ENCODE measurements around the gene ITGBL1. TPM values are rescaled to one million over a fixed set of nuclear protein-coding genes. Genes with fewer than 3 reads are reported as not detected.

Gene ITGBL1
- total RNA-seq, 3 donors from 2014 or later (not counting 1 experiment from before 2014, with no cell fraction given), result not detected

- DNase-seq, result no peak
- intact Hi-C loops (cut with micrococcal nuclease), result no loop called here
- Histone ChIP-seq H3K36me3 (ENCODE audit: control insufficient read depth, insufficient read depth, low read length) (no peaks in the 10 kb centered on the region), H3K4me3 (ENCODE audit: low read length) (no peak overlapping the region), H3K9me3 (ENCODE audit: control insufficient read depth, insufficient read depth, low read length) (no peaks in the 10 kb centered on the region), H3K27me3 (ENCODE audit: control insufficient read depth, insufficient read depth, low read length) (no peaks in the 10 kb centered on the region), H3K4me1 (ENCODE audit: control insufficient read depth, insufficient read depth, low read length) (no peaks in the 10 kb centered on the region), H3K27ac (ENCODE audit: low read length) (no peak overlapping the region)
- 88% methylated on average over 1 of the region's 2 CpGs for WGBS (ENCODE audit: insufficient coverage)
- Mint-ChIP-seq H3K4me3 (no peak overlapping the region), H3K27ac (no peak overlapping the region), H3K27me3 (ENCODE audit: low read depth in 2 of 2) (peaks cover 3 to 27% of the 10 kb centered on the region in 2 donors), H3K4me1 (no peaks in the 10 kb centered on the region), H3K9me3 (no peaks in the 10 kb centered on the region), H3K36me3 (no peaks in the 10 kb centered on the region)
- TF ChIP-seq CTCF (IDR thresholded peaks at IDR 0.05), result no peak
- no peak for ATAC-seq
Observed at GRCh38 chr13:101634142-101634541, 181.7 kb downstream of the ITGBL1 start.

- H3K36me3 ChIP-seq (ENCODE audit: control insufficient read depth, insufficient read depth, low read length), result no peaks in the 10 kb centered on the region
- Mint-ChIP-seq H3K36me3 (no peaks in the 10 kb centered on the region), H3K27me3 (ENCODE audit: low read depth in 2 of 2) (peaks cover 2 to 10% of the 10 kb centered on the region in 2 donors), H3K9me3 (no peaks in the 10 kb centered on the region), H3K4me1 (no peaks in the 10 kb centered on the region), H3K4me3 (no peak overlapping the region), H3K27ac (no peak overlapping the region)
- no peak overlapping the region for H3K27ac ChIP-seq (ENCODE audit: low read length)
- intact Hi-C loops (cut with micrococcal nuclease), result no loop called here
- DNase-seq, result no peak
- H3K4me1 ChIP-seq (ENCODE audit: control insufficient read depth, insufficient read depth, low read length), result no peaks in the 10 kb centered on the region
- no peak overlapping the region for H3K4me3 ChIP-seq (ENCODE audit: low read length)
- H3K9me3 ChIP-seq (ENCODE audit: control insufficient read depth, insufficient read depth, low read length), result no peaks in the 10 kb centered on the region
- no peaks in the 10 kb centered on the region for H3K27me3 ChIP-seq (ENCODE audit: control insufficient read depth, insufficient read depth, low read length)
- WGBS (ENCODE audit: insufficient coverage), result no CpG with 5 or more reads among the region's 1 CpG
- no peak for ATAC-seq
- TF ChIP-seq CTCF (IDR thresholded peaks at IDR 0.05), result no peak
Observed at GRCh38 chr13:101639711-101640110, 187.2 kb downstream of the ITGBL1 start.

- H3K27ac ChIP-seq (ENCODE audit: low read length), result no peak overlapping the region
- H3K4me1 ChIP-seq (ENCODE audit: control insufficient read depth, insufficient read depth, low read length), result no peaks in the 10 kb centered on the region
- WGBS (ENCODE audit: insufficient coverage), result 100% methylated on average over 1 of the region's 2 CpGs
- no peaks in the 10 kb centered on the region for H3K9me3 ChIP-seq (ENCODE audit: control insufficient read depth, insufficient read depth, low read length)
- intact Hi-C loops (cut with micrococcal nuclease), result no loop called here
- H3K4me3 ChIP-seq (ENCODE audit: low read length), result no peak overlapping the region
- DNase-seq (no peak), ATAC-seq (no peak)
- no peaks in the 10 kb centered on the region for H3K4me1 Mint-ChIP-seq
- no peak overlapping the region for H3K4me3 Mint-ChIP-seq
- H3K36me3 ChIP-seq (ENCODE audit: control insufficient read depth, insufficient read depth, low read length), result no peaks in the 10 kb centered on the region
- no peak for TF ChIP-seq CTCF (IDR thresholded peaks at IDR 0.05)
- H3K27me3 Mint-ChIP-seq (ENCODE audit: low read depth in 2 of 2), result peaks cover 5 to 20% of the 10 kb centered on the region in 2 donors
- no peaks in the 10 kb centered on the region for H3K9me3 Mint-ChIP-seq
- no peaks in the 10 kb centered on the region for H3K27me3 ChIP-seq (ENCODE audit: control insufficient read depth, insufficient read depth, low read length)
- no peak overlapping the region for H3K27ac Mint-ChIP-seq
- H3K36me3 Mint-ChIP-seq, result no peaks in the 10 kb centered on the region
Observed at GRCh38 chr13:101640788-101641400, 188.4 kb downstream of the ITGBL1 start.

GRCh38 chr13:101645871-101646270 is 193.4 kb downstream of the ITGBL1 start:
- WGBS (ENCODE audit: insufficient coverage), result 100% methylated on average over 1 of the region's 1 CpG
- no peaks in the 10 kb centered on the region for H3K4me1 ChIP-seq (ENCODE audit: control insufficient read depth, insufficient read depth, low read length)

More at GRCh38 chr13:101645871-101646270, 193.4 kb downstream of the ITGBL1 start:
- no peaks in the 10 kb centered on the region for H3K9me3 ChIP-seq (ENCODE audit: control insufficient read depth, insufficient read depth, low read length)
- no peak overlapping the region for H3K27ac Mint-ChIP-seq
- no peaks in the 10 kb centered on the region for H3K36me3 Mint-ChIP-seq
- no peak for ATAC-seq
- no peak for TF ChIP-seq CTCF (IDR thresholded peaks at IDR 0.05)
- peaks cover 5 to 21% of the 10 kb centered on the region in 2 donors for H3K27me3 Mint-ChIP-seq (ENCODE audit: low read depth in 2 of 2)
- intact Hi-C loops (cut with micrococcal nuclease), result no loop called here
- no peaks in the 10 kb centered on the region for H3K27me3 ChIP-seq (ENCODE audit: control insufficient read depth, insufficient read depth, low read length)
- no peaks in the 10 kb centered on the region for H3K4me1 Mint-ChIP-seq
- H3K4me3 Mint-ChIP-seq, result no peak overlapping the region
- no peaks in the 10 kb centered on the region for H3K36me3 ChIP-seq (ENCODE audit: control insufficient read depth, insufficient read depth, low read length)
- DNase-seq, result no peak
- no peak overlapping the region for H3K4me3 ChIP-seq (ENCODE audit: low read length)
- no peaks in the 10 kb centered on the region for H3K9me3 Mint-ChIP-seq
- no peak overlapping the region for H3K27ac ChIP-seq (ENCODE audit: low read length)
